Measurements from ENCODE around the gene CRTAC1. TPM values are rescaled to one million over a fixed set of nuclear protein-coding genes. Genes with fewer than 3 reads are reported as not detected.

The CRTAC1 gene
- total RNA-seq, 1 donor from 2014 or later, result 0.66 TPM

- DNase-seq (ENCODE audit: low read depth) (no peak), FAIRE-seq (no peak)
- TF ChIP-seq, protein P1, sequence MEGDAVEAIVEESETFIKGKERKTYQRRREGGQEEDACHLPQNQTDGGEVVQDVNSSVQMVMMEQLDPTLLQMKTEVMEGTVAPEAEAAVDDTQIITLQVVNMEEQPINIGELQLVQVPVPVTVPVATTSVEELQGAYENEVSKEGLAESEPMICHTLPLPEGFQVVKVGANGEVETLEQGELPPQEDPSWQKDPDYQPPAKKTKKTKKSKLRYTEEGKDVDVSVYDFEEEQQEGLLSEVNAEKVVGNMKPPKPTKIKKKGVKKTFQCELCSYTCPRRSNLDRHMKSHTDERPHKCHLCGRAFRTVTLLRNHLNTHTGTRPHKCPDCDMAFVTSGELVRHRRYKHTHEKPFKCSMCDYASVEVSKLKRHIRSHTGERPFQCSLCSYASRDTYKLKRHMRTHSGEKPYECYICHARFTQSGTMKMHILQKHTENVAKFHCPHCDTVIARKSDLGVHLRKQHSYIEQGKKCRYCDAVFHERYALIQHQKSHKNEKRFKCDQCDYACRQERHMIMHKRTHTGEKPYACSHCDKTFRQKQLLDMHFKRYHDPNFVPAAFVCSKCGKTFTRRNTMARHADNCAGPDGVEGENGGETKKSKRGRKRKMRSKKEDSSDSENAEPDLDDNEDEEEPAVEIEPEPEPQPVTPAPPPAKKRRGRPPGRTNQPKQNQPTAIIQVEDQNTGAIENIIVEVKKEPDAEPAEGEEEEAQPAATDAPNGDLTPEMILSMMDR (IDR thresholded peaks at IDR 0.05; ENCODE audit: insufficient read depth, low read depth, low read length), result no peak
- no peak for TF ChIP-seq EZH2 (IDR thresholded peaks at IDR 0.05; ENCODE audit: insufficient read depth, low read length)
- Histone ChIP-seq H3K27ac (ENCODE audit: low read depth, low read length) (no peak overlapping the region), H2AFZ (ENCODE audit: low read depth, low read length) (no peak overlapping the region), H3K79me2 (ENCODE audit: insufficient read depth, low read length) (no peaks in the 10 kb centered on the region), H3K9ac (ENCODE audit: low read length) (no peak overlapping the region), H3K4me3 (ENCODE audit: insufficient read depth, low read depth, low read length) (no peak overlapping the region), H3K36me3 (ENCODE audit: insufficient read depth, low read length) (no peaks in the 10 kb centered on the region), H4K20me1 (ENCODE audit: insufficient read depth, low read length) (no peaks in the 10 kb centered on the region), H3K4me1 (ENCODE audit: insufficient read depth, low read length) (no peaks in the 10 kb centered on the region), H3K4me2 (ENCODE audit: low read length) (no peak overlapping the region), H3K27me3 (ENCODE audit: insufficient read depth, low read length) (no peaks in the 10 kb centered on the region), H3K9me3 (ENCODE audit: insufficient read depth, low read depth, low read length) (no peaks in the 10 kb centered on the region)
- peaks cover 7% of the 10 kb centered on the region for H3K4me1 Mint-ChIP-seq (ENCODE audit: low read depth, unreplicated experiment)
- peaks cover 3% of the 10 kb centered on the region for H3K9me3 Mint-ChIP-seq (ENCODE audit: unreplicated experiment)
- no peak overlapping the region for H3K27ac Mint-ChIP-seq (ENCODE audit: unreplicated experiment)
- H3K27me3 Mint-ChIP-seq (ENCODE audit: low read depth, unreplicated experiment), result peaks cover 68% of the 10 kb centered on the region
- peaks cover 2% of the 10 kb centered on the region for H3K36me3 Mint-ChIP-seq (ENCODE audit: low read depth, unreplicated experiment)
- no peak overlapping the region for H3K4me3 Mint-ChIP-seq (ENCODE audit: unreplicated experiment)
Measured at GRCh38 chr10:97936126-97936525, 94.3 kb downstream of the CRTAC1 start.

DNA sequence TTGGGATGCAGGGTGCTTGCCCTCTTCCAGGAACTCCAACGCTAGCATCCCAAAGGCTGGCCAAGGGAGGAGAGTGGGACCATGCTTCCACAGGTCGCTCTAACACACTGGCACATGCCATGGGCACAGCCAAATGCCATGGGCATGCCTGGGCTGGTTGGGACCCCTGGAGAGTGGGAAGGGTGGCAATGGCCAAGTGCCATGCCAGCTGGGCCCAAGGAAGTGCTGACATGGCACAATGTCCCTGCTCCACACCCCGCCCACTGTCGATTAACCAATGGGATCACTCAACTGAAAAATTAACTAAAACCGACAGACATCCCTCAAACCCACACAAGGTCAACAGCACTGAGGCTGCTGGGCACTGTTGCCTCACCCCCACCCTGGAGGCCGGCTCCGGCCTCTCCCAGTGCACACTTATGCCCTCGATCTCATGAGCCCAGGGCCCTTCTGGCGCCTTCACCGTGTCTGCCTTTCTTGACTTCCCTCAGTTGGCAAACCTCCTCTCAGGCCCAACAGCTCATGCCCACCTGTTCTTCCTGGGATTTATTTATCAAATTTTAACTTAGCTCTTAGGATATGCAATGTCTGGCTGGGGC lies 97.4 kb downstream of the CRTAC1 start:
- H3K4me3 Mint-ChIP-seq (ENCODE audit: unreplicated experiment), result no peak overlapping the region
- no peak for FAIRE-seq
- H3K27me3 ChIP-seq (ENCODE audit: insufficient read depth, low read length), result no peaks in the 10 kb centered on the region

DNA sequence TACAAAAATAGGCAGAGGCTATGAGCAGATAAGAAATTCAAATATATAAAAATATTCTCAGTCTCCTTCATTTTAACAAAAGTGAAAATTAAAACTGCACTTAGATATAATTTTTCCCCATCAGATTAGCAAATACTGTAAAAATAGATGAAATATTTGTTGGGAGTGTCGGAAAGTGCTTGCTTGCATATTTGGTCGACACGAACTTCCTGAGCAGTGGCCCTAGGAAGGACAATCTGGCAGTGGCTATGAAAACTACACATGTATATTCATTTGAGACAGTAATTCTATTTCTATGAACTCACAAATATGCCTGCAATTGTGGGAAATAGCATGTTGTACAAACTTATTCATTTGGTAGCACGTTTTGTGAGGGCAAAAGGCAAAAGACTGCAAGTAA lies 99.4 kb downstream of the CRTAC1 start:
- Histone ChIP-seq H3K27me3 (ENCODE audit: insufficient read depth, low read length) (no peaks in the 10 kb centered on the region), H3K36me3 (ENCODE audit: insufficient read depth, low read length) (no peaks in the 10 kb centered on the region), H3K9ac (ENCODE audit: low read length) (no peak overlapping the region), H4K20me1 (ENCODE audit: insufficient read depth, low read length) (no peaks in the 10 kb centered on the region), H3K4me1 (ENCODE audit: insufficient read depth, low read length) (no peaks in the 10 kb centered on the region), H3K27ac (ENCODE audit: low read depth, low read length) (no peak overlapping the region), H3K4me3 (ENCODE audit: insufficient read depth, low read depth, low read length) (no peak overlapping the region), H3K9me3 (ENCODE audit: insufficient read depth, low read depth, low read length) (no peaks in the 10 kb centered on the region), H2AFZ (ENCODE audit: low read depth, low read length) (no peak overlapping the region), H3K4me2 (ENCODE audit: low read length) (no peak overlapping the region), H3K79me2 (ENCODE audit: insufficient read depth, low read length) (no peaks in the 10 kb centered on the region)
- TF ChIP-seq EZH2 (IDR thresholded peaks at IDR 0.05; ENCODE audit: insufficient read depth, low read length), result no peak
- TF ChIP-seq, protein P1 (IDR thresholded peaks at IDR 0.05; ENCODE audit: insufficient read depth, low read depth, low read length), result no peak
- FAIRE-seq (no peak), DNase-seq (ENCODE audit: low read depth) (no peak)
- no peak overlapping the region for H3K4me3 Mint-ChIP-seq (ENCODE audit: unreplicated experiment)
- peaks cover 71% of the 10 kb centered on the region for H3K27me3 Mint-ChIP-seq (ENCODE audit: low read depth, unreplicated experiment)
- H3K27ac Mint-ChIP-seq (ENCODE audit: unreplicated experiment), result no peak overlapping the region
- no peaks in the 10 kb centered on the region for H3K4me1 Mint-ChIP-seq (ENCODE audit: low read depth, unreplicated experiment)
- H3K9me3 Mint-ChIP-seq (ENCODE audit: unreplicated experiment), result peaks cover 1% of the 10 kb centered on the region
- H3K36me3 Mint-ChIP-seq (ENCODE audit: low read depth, unreplicated experiment), result no peaks in the 10 kb centered on the region

More for the DNA sequence above, 97.4 kb downstream of the CRTAC1 start:
- TF ChIP-seq EZH2 (IDR thresholded peaks at IDR 0.05; ENCODE audit: insufficient read depth, low read length), result no peak
- TF ChIP-seq, protein P1 (IDR thresholded peaks at IDR 0.05; ENCODE audit: insufficient read depth, low read depth, low read length), result no peak
- H3K9ac ChIP-seq (ENCODE audit: low read length), result no peak overlapping the region
- H4K20me1 ChIP-seq (ENCODE audit: insufficient read depth, low read length), result no peaks in the 10 kb centered on the region
- H2AFZ ChIP-seq (ENCODE audit: low read depth, low read length), result no peak overlapping the region
- Mint-ChIP-seq H3K4me1 (ENCODE audit: low read depth, unreplicated experiment) (no peaks in the 10 kb centered on the region), H3K27me3 (ENCODE audit: low read depth, unreplicated experiment) (peaks cover 72% of the 10 kb centered on the region), H3K36me3 (ENCODE audit: low read depth, unreplicated experiment) (peaks cover 2% of the 10 kb centered on the region), H3K9me3 (ENCODE audit: unreplicated experiment) (peaks cover 3% of the 10 kb centered on the region), H3K27ac (ENCODE audit: unreplicated experiment) (no peak overlapping the region)
- H3K27ac ChIP-seq (ENCODE audit: low read depth, low read length), result no peak overlapping the region
- no peaks in the 10 kb centered on the region for H3K36me3 ChIP-seq (ENCODE audit: insufficient read depth, low read length)
- H3K4me2 ChIP-seq (ENCODE audit: low read length), result no peak overlapping the region
- no peak overlapping the region for H3K4me3 ChIP-seq (ENCODE audit: insufficient read depth, low read depth, low read length)
- H3K9me3 ChIP-seq (ENCODE audit: insufficient read depth, low read depth, low read length), result no peaks in the 10 kb centered on the region
- no peaks in the 10 kb centered on the region for H3K79me2 ChIP-seq (ENCODE audit: insufficient read depth, low read length)
- DNase-seq (ENCODE audit: low read depth), result no peak
- no peaks in the 10 kb centered on the region for H3K4me1 ChIP-seq (ENCODE audit: insufficient read depth, low read length)

Data from astrocyte (in vitro differentiated cells and primary cell).